Measurements from ENCODE around the gene RAP1GAP2. TPM values are rescaled to one million over a fixed set of nuclear protein-coding genes. Genes with fewer than 3 reads are reported as not detected.
"Not testable (repeated sequence)": the region's sequence is repeated elsewhere in the genome, so short reads cannot be mapped to it uniquely, and the experiment has no call there.

RAP1GAP2 gene
- total RNA-seq, 2 donors from 2014 or later: 3.6 to 6.0 TPM

DNA sequence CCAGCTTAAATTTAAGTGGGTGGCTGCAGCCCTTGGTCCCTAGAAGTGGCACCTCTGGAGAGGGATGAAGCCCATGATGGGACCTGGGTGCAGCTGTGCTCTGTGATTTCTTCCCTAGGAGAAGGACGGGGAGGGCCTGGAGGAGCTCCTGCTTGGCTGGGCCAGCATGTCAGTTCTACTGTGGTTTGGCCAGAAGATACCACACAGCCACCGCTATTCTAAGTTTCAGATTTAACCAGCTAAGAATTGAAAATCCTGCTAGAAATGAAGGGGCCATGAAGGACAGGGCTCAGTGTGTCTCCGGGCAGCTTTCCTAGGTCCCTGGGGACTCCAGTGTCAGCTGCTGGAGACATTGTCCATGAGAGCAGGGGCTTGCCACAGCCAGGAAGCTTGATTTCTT lies 9.7 kb downstream of the RAP1GAP2 start:
- intact Hi-C loops (cut with DNase I): no loop called here
- DNase-seq (ENCODE audit: low spot score): no peak

DNA sequence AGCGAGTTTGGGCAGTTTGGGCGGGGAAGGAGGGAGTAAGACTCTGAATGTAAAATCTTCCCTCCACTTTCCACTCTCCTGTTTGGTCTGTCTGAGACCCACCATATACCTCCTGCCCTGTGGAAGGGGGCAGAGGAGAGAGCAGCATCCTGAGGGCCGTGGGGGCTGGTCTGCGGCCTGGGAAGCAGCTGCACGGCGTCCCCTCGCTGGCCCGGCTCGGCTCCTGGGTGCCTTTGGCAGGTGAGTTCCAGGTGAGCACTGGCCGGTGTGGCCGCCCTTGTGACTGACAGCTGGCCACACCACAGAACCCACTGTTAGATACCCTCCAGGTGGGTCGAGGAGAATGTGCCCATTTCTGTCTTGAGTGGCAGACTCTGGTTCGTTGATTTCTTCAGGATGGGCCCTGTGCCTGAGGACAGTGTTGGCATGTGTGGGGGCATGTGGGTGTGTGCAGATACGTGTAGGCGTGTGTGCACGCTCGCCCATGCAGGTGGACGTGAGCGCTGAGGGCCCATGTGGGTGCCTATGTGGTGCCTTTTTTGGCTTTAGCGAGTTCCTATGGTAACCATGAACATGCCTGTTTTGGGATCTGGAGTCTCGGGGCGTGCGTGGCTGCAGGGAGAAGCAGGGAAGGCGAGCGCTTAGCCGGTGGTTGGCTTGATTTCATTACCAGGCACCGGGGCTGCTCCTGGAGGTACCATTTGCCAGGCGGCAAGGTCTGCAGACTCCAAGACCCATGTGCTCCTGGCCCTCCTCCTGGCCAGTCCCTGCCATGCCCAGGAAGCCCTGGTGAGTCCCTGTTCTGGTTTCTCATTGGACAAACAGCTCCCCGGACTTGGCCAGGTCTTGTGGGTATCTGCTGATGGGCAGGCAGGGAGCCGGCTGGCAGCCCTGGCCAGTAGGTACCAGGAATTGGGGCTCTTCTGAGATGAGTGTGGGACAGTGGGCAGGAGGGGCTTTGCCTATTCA lies 12.4 kb downstream of the RAP1GAP2 start:
- intact Hi-C loops (cut with DNase I): no loop called here
- DNase-seq (ENCODE audit: low spot score): no peak

DNA sequence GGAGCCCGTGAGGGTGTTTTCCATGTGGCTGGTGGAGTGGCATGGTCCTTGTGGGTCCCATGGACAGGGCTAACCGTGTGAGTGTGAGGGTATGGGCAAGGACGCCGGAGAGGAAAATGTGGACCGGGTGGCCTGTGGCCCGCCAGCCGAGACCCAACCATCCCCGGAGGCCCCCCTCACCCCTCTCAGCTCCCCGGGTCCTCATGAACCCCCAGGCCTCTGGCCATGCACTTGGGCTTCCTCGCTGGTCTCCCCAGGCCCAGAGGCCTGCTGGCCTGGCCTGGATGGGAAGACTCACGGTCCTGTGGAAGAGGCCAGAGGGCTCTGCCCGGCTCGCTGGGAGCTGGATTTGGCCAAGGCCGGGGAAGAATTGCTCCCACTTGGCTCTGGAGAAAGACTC lies 13.1 kb downstream of the RAP1GAP2 start:
- intact Hi-C loops (cut with DNase I): no loop called here
- no peak for DNase-seq (ENCODE audit: low spot score)

DNA sequence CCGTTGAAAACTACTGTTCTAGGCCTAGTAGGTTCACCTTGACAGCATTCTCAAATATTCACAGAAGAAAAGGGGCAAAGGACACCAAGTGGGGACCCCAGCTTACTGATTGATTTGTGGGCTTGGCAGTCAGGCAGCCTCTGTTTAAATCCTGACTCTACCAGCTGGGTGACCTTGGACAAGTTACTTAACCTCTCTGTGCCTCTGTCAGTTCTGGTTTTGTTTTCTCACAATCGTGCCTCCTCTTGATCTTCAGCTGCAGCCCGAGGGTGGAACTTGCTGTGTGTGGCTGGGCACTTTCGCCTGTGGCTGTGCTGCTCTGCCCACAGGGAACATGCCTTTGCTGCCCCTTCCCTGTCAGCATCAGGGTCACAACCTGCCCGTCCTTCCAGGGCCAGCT lies 17.8 kb downstream of the RAP1GAP2 start:
- intact Hi-C loops (cut with DNase I): no loop called here

DNA sequence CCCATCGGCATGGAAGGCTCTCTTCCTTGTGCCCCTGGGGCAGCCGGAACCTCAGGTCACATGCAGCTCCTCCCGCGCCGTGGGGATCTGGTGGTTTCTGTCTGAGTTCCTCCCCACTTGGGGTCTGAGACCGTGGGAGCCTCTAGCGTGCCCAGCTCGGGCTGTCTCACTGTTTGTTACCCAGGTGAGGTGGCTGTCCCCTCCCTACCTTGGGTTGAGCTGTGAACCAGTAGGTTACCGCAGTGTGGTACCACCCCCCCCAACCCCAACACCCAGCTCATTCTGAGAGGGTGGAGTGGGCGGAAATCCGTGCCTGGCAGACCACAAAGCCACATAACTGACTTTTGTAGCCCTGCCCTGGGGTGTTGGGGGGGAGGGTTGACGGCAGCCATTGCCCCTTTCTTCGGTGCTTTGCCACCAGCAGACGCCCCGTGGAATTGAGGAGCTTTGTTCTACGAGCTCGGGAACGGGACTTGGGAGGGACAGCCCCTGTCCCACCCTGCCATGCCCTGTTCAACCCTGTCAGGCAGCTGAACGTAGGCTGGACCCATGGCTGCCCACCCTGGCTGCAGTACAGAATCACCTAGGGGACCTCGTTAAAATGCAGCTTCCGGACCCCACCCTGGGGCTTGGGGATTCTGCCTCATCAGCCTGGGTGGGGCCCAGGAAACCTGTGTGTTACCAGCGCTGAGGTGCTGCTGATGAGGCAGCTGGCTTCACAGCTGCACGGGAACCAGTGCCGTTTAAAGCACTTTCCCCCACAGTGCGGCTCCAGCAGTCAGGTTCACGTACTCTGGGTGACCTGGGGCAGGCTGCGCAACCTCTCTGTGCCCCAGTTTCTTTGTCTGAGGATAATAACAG lies 18.5 kb downstream of the RAP1GAP2 start:
- no peak for DNase-seq (ENCODE audit: low spot score)
- intact Hi-C loops (cut with DNase I): no loop called here

More for the DNA sequence above, 17.8 kb downstream of the RAP1GAP2 start:
- DNase-seq (ENCODE audit: low spot score): no peak

DNA sequence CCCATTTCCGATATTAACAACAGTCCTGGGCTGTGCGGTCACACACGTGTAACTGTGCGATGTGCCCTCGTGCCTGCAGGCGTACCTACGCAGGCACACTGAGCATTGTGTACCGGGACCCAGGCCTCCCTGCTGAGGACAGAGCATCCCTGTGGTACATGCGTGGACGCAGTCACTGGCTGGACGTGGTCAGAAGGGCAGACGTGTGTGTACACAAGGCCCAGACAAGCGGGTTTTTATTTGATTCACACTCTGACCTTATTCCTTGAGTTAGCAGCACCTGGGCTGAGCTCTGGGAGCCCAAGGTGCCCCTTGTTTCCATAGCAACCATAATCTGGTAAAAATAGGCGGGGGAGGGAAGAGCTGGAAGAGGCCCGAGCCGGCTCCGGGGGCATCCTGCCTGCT lies 19.5 kb downstream of the RAP1GAP2 start:
- intact Hi-C loops (cut with DNase I): no loop called here

DNA sequence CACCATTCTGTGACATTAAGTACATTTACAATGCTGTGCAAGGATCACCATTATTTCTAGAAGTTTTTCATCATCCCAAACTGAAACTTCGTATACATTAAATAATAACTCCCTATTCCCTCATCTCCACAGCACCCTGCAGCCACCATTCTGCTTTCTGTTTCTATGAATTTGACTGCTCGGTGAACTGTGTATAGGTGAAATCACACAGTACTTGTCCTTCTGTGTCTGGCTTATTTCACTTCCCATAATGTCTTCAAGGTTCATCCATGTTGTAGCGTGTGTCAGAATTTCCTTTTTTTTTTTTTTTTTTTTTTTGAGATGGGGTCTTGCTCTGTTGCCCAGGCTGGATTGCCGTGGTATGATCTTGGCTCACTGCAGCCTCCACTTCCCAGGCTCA lies 20.4 kb downstream of the RAP1GAP2 start:
- intact Hi-C loops (cut with DNase I): no loop called here
- DNase-seq (ENCODE audit: low spot score): no peak

More for the DNA sequence above, 19.5 kb downstream of the RAP1GAP2 start:
- no peak for DNase-seq (ENCODE audit: low spot score)

DNA sequence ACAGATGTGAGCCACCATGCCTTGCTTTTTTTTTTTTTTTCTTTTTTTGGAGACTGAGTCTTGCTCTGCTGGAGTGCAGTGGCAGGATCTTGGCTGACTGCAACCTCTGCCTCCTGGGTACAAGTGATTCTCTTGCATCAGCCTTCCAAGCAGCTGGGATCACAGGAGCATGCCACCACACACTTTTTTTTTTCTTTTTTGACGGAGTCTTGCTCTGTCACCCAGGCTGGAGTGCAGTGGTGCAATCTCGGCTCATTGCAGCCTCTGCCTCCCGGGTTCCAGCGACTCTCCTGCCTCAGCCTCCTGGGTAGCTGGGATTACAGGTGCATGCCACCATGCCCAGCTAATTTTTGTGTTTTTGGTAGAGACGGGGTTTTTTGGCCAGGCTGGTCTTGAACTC lies 23.1 kb downstream of the RAP1GAP2 start:
- DNase-seq (ENCODE audit: low spot score); intact Hi-C loops (cut with DNase I): not testable (repeated sequence)

DNA sequence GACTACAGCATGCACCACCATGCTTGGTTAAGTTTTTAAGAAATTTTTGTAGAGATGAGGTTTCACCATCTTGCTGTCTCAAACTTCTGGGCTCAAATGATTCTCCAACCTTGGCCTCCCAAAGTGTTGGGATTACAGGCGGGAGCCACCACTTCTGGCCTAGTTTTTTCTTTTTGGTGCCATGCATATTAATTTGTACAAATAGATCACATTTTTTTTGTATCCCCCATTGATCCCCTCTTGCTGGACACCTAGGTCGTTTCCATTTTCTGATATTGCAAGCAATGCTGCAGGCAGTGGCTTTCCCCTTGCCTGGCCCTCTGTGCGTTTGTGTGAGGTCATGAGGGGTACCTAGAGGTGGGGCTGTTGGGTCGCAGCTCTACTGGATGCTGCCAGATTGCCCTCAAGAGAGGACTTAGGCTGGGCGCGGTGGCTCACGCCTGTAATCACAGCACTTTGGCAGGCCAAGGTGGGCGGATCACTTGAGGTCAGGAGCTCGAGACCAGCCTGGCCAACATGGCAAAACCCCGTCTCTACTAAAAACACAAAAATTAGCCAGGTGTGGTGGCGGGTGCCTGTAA lies 23.8 kb downstream of the RAP1GAP2 start:
- intact Hi-C loops (cut with DNase I): no loop called here
- DNase-seq (ENCODE audit: low spot score): no peak

DNA sequence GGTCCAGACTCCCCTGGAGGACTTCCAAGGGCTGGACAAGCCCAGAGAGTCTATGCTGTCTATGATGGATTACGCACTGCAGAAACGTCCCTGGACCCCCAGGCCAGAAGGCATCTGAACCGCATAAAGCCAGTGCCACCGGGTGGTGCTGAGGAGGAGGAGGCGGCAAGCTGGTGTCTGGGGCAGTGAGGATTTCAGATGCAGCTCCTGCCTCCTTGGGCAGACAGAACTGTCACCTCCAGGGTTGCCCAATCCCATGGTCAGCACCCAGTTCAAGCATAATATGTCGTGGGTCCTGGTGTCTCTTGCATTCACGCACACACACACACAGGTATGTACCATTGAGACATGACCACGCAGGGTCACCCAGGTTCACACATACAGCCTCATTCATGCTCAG lies 25.6 kb downstream of the RAP1GAP2 start:
- intact Hi-C loops (cut with DNase I): no loop called here
- DNase-seq (ENCODE audit: low spot score): no peak

DNA sequence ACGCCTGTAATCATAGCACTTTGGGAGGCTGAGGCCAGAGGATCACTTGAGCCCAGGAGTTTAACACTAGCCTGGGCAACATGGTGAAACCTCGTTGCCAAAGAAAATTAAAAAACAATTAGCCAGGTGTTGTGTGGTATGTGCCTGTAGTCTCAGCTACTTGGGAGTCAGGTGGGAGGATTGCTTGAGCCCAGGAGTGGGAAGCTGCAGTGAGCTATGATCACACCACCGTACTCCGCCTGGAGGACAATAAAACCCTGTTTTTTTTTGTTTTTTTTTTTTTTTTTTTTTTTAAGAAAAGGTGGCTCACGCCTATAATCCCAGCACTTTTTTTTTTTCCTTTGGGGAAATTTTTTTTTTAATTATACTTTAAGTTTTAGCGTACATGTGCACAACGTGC lies 26.1 kb downstream of the RAP1GAP2 start:
- intact Hi-C loops (cut with DNase I): no loop called here
- DNase-seq (ENCODE audit: low spot score): no peak

DNA sequence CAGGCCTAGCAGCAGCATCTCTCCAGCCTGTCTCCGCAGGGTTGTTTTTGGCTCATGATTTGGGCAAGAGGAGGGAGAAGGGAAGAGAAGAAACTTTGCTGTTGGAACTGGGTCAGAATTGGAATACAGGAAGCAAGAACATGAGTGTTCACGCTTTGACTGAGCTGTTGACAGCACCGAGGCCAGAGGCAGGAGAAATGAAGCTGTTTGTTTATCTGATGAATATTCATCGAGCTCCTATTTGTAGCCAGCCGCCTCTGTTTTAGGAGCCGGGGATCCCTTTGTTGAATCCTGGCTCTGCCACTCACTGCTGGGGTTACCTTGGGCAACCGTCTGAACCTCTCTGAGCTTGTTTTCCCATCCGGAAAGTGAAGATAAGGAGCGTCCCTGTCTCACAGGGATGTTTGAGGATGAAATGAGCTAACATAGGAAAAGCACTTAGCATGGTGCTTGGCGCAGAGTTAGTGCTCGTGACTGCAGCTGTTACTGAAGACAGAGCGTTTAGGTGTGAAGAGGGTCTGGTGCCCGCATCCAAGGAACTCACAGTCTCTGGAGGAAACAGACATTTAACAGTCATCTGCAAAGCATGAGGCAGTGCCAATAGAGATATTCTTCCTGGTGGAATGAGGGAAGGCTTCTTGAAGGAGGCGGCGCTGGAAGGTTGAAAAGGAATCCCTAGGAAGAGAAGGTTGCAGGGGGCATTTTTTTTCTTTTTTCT lies 29.2 kb downstream of the RAP1GAP2 start:
- DNase-seq (ENCODE audit: low spot score): no peak
- intact Hi-C loops (cut with DNase I): loop anchor here (5.0 kb wide), 3 partner anchors 107 to 192 kb away; no protein-coding TSS in a partner anchor

DNA sequence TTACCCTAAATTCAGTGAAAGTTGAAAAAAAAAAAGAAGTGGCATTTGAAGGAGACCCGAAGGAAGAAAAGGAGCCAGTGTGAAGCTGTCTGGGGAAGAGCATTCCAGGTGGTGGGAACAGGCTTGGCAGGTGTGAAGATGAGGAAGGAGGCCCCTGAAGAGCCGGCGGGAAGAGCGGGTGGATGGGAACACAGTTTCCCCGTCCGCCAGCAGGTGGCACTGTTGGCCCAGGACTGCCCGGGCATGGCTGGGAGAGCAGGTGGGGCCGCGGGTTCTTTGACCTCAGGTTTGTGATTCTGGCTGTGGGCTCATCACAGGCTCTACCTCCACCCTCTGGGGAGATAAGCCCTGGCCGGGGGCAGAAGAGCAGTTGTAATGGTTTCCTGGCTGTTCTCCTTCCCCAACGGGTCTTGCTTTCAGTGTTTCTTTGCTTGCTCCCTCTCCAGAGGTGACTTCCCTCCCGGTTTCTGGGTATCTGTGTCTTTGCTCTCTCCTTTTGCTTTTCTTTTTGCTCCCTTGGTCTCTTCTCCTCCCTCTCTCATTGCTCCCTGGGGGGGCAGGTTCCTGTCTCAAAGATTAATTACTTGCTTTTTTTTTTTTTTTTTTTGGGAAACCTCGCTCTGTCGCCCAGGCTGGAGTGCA lies 32.3 kb downstream of the RAP1GAP2 start:
- DNase-seq (ENCODE audit: low spot score): peak; percentile 92

DNA sequence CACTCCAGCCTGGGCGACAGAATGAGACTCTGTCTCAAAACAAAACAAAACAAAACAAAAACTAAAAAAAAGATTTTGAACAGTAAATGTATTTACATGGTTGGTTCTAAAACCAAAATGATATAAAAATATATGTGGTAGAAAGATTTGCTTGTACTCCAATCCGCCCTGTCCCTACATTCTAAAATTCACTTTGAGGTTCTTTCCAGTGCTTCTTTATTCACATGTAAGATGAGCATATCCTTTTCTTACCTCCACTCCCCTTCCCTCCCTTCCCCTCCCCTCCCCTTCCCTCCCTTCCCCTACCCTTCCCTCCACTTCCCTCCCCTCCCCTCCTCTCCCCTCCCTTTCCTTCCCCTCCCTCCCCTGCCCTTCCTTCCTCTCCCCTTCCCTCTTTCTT lies 34.4 kb downstream of the RAP1GAP2 start:
- no peak for DNase-seq (ENCODE audit: low spot score)
- intact Hi-C loops (cut with DNase I): no loop called here

More for the DNA sequence above, 32.3 kb downstream of the RAP1GAP2 start:
- intact Hi-C loops (cut with DNase I): loop anchor here (5.0 kb wide), 3 partner anchors 104 to 189 kb away; no protein-coding TSS in a partner anchor

DNA sequence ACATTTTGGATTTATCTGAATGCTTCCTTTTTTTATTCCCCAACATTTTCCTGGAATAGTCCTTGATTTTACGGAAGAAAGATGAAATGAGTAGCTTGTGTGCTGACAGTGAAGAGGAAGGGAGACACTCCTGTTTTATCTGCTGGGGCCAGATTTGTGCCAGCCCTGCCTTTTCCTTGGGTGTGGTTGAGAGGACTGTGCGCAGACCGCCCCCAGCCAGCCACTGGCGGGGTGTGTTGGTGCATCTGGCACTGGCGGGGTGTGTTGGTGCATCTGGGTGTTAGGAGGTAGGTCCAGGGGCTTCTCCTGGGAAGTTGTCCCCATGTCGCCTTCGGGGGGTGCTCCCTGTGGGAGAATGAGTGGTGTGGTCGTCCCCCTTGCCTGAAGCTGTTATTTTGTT lies 39.5 kb downstream of the RAP1GAP2 start:
- DNase-seq (ENCODE audit: low spot score): no peak
- intact Hi-C loops (cut with DNase I): no loop called here

DNA sequence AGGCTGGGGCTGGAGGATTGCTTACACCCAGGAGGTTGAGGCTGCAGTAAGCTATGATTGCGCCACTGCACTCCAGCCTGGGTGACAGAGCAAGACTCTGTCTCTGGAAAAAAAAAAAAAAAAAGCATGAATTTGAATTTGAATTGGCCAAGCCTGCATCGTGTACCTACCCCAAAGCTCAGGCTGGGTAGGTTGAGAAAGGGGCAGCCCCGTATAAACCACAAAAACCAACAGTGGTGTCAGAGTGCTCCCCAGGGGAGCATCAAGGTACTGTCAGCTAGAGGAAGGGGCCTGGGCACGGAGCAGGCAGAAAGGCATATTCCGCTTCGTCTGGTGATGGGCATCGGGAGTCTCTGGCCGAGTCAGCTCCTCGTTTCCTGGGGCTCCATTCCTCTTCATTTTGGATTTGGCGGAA lies 40.9 kb downstream of the RAP1GAP2 start:
- intact Hi-C loops (cut with DNase I): no loop called here
- DNase-seq (ENCODE audit: low spot score): no peak

DNA sequence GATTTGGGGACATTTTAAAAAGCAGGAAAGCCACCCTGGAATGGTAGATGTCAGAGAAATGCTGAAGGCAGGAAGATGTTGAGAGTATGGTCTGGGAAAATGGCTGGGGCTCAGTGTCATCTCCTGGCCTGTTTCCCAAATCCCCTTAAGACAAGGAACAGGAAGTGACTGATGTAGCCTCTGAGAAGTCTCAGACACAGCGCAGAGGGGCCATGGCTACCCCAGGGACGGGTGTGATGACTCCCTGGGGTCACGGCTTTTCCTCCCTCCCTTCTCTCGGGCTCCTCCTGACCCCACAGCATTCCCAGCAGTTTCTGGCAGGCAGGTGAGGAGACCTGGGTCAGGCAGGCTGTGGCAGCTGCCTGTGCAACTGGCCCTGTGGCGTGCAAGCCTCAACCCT lies 45.4 kb downstream of the RAP1GAP2 start:
- no peak for DNase-seq (ENCODE audit: low spot score)
- intact Hi-C loops (cut with DNase I): no loop called here

DNA sequence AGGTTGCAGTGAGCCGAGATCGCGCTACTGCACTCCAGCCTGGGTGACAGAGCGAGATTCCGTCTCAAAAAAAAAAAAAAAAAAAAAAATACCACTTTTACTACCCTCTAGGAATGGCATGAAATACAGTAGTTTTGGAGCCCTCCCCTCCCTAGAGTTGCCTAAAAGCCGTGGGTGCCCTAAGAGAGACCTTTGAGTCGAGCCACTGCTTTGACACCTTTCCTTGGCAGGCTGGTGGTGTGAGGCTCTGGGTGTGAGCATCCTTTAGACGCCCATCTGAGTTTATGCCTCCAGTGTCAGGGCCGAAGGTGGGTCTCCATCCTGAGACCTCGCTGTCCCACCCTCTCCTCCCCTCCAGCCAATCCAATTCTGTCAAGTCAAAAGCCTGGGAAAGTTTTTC lies 46.2 kb downstream of the RAP1GAP2 start:
- intact Hi-C loops (cut with DNase I): no loop called here
- no peak for DNase-seq (ENCODE audit: low spot score)

DNA sequence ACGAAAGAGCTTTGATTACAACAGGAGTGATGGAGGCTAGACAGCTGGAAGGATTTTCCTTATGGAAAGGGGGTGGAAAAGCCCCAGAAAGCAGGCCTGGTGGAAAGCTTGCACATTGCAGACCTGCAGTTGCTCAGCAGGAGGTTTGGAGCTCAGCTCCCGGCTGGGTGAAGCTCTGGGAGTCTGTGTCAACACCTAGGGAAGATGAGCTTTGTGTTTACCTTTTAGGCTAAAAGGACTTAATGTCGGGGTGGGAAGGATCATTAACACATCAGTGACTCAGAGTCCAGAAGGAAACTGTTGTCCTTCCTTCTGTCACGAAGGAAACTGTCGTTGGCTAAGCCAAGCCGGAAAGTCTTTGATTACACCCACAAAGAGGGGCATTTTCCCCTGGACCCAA lies 48.2 kb downstream of the RAP1GAP2 start:
- intact Hi-C loops (cut with DNase I): no loop called here
- no peak for DNase-seq (ENCODE audit: low spot score)
